HepG2 (cell line): ENCODE results near the gene DNALI1. TPM values are rescaled to one million over a fixed set of nuclear protein-coding genes. Genes with fewer than 3 reads are reported as not detected.

ENCODE experiments used
- ARID2 ChIP-seq: sonication (generic); formaldehyde crosslinking; IDR thresholded peaks from 2 replicates; pipeline ENCODE4 v1.8.1; 2022; ENCODE audit warnings: mild to moderate bottlenecking, missing genetic modification reagents, borderline replicate concordance
- ATM ChIP-seq: fragments of 450-650 bp; IDR thresholded peaks from 2 replicates; pipeline ENCODE4 v1.7.1; 2017; ENCODE audit warnings: mild to moderate bottlenecking, borderline replicate concordance
- CC2D1A ChIP-seq: sonication (generic); formaldehyde crosslinking; IDR thresholded peaks from 2 replicates; pipeline ENCODE4 v1.8.1; 2023; ENCODE audit warnings: mild to moderate bottlenecking, missing genetic modification reagents
- CCAR2 ChIP-seq: fragments of 200-400 bp; formaldehyde crosslinking; optimal IDR thresholded peaks from 2 replicates; pipeline ENCODE3; 2018; ENCODE audit warnings: low read depth, mild to moderate bottlenecking, low read length, moderate library complexity
- CEBPG ChIP-seq: IDR thresholded peaks from 2 replicates; pipeline ENCODE4 v1.6.1; 2016
- CREM ChIP-seq, 2 experiments: sonication (generic) in 1 of 2; formaldehyde crosslinking in 1 of 2; IDR thresholded peaks; 2 replicates each; pipeline versions ENCODE4 v1.4.0 to v1.6.1; 2016 to 2020; ENCODE audit warnings: antibody characterized with exemption in 1 of 2, mild to moderate bottlenecking in 1 of 2, missing genetic modification reagents in 1 of 2
- ELF3 ChIP-seq: IDR thresholded peaks from 2 replicates; pipeline ENCODE4 v1.6.1; 2016; ENCODE audit warnings: missing genetic modification reagents, missing compliant biosample characterization
- FOSL2 ChIP-seq: sonication (generic); formaldehyde crosslinking; IDR thresholded peaks from 2 replicates; pipeline ENCODE4 v1.4.0; 2020; ENCODE audit warnings: missing genetic modification reagents
- HCFC1 ChIP-seq: fragments of 150-350 bp; IDR thresholded peaks from 2 replicates; pipeline ENCODE4 v1.6.1; 2014; ENCODE audit warnings: low read depth, low read length
- HOXD1 ChIP-seq: sonication (generic); formaldehyde crosslinking; IDR thresholded peaks from 2 replicates; pipeline ENCODE4 v1.5.0; 2020; ENCODE audit warnings: missing genetic modification reagents
- TSC22D2 ChIP-seq: sonication (generic); formaldehyde crosslinking; IDR thresholded peaks from 2 replicates; pipeline ENCODE4 v1.5.1; 2020; ENCODE audit warnings: missing genetic modification reagents, mild to moderate bottlenecking, borderline replicate concordance
- ZNF101 ChIP-seq: sonication (generic); formaldehyde crosslinking; IDR thresholded peaks from 2 replicates; pipeline ENCODE4 v1.4.0; 2020; ENCODE audit warnings: mild to moderate bottlenecking, low read depth, missing genetic modification reagents, borderline replicate concordance
- ZNF121 ChIP-seq: sonication (generic); formaldehyde crosslinking; IDR thresholded peaks from 2 replicates; pipeline ENCODE4 v1.5.0; 2020; ENCODE audit warnings: mild to moderate bottlenecking, missing genetic modification reagents
- ZNF446 ChIP-seq: sonication (generic); formaldehyde crosslinking; IDR thresholded peaks from 2 replicates; pipeline ENCODE4 v1.5.0; 2020; ENCODE audit warnings: mild to moderate bottlenecking, missing genetic modification reagents
- ZNF460 ChIP-seq: sonication (generic); formaldehyde crosslinking; IDR thresholded peaks from 2 replicates; pipeline ENCODE4 v1.5.1; 2020; ENCODE audit warnings: missing genetic modification reagents, mild to moderate bottlenecking, borderline replicate concordance
- ZZZ3 ChIP-seq: sonication (generic); formaldehyde crosslinking; IDR thresholded peaks from 2 replicates; pipeline ENCODE4 v1.4.0; 2020; ENCODE audit warnings: missing genetic modification reagents, mild to moderate bottlenecking, borderline replicate concordance
- polyA plus RNA-seq, 8 experiments: library from polyadenylated mRNA; depleted of rRNA in 3 of 8; stranded (reverse) in 7 of 8; unstranded in 1 of 8; fragments of >200 nt; fragmentation: Illumina TruSeq in 4 of 8; extraction: Trizol in 4 of 8; gene quantifications; 2 replicates each; pipeline versions ENCODE4 v1.2.1 to v1.2.3, GENCODE V29; 2011 to 2016; ENCODE audit warnings: low read depth in 4 of 8, missing spikeins in 1 of 8, mixed read lengths in 1 of 8; ENCODE audit not compliant: insufficient read depth in 1 of 8
- total RNA-seq, 5 experiments: library from RNA; depleted of rRNA; stranded (reverse); fragments of >200 nt; fragmentation: Illumina TruSeq; extraction: Trizol; gene quantifications; 2 replicates each; pipeline ENCODE4 v1.2.3, GENCODE V29; 2016; ENCODE audit warnings: low read depth in 1 of 5
- TF ChIP-seq, protein P1 (sequence below): sonication (generic); formaldehyde crosslinking; IDR thresholded peaks from 2 replicates; pipeline ENCODE4 v1.5.1; 2020; ENCODE audit warnings: mild to moderate bottlenecking, missing genetic modification reagents, borderline replicate concordance
- TF ChIP-seq, protein P2 (sequence below): fragments of 450-650 bp; IDR thresholded peaks from 2 replicates; pipeline ENCODE4 v1.6.1; 2017; ENCODE audit warnings: mild to moderate bottlenecking

Gene DNALI1
- total and polyA plus RNA-seq, 2 of the 13 experiments (the other 11 are each of a cell fraction or from before 2014, with no cell fraction given), result 0.42 to 0.70 TPM

- no peak for TF ChIP-seq ZNF101 (CRISPR knock-in tag)
- TF ChIP-seq CEBPG (CRISPR knock-in tag), result no peak
- TF ChIP-seq CREM (IDR thresholded peaks at IDR 0.05), result peak; percentile 93
- peak; percentile 49; the same call in 1 of the 2 replicates for TF ChIP-seq CREM (CRISPR knock-in tag; IDR thresholded peaks at IDR 0.05)
- TF ChIP-seq FOSL2 (CRISPR knock-in tag), result peak; percentile 37; the same call in 1 of the 2 replicates
- no peak for TF ChIP-seq ARID2 (CRISPR knock-in tag)
- peak; percentile 31; the same call in 1 of the 2 replicates for TF ChIP-seq ELF3 (CRISPR knock-in tag)
- TF ChIP-seq CCAR2, result no peak
- TF ChIP-seq TSC22D2 (CRISPR knock-in tag), result 0 out of 2 replicates have a peak, but pooled peaks have one; percentile 48
- TF ChIP-seq ZZZ3, result peak; percentile 47; the same call in 1 of the 2 replicates
- TF ChIP-seq, protein P1, sequence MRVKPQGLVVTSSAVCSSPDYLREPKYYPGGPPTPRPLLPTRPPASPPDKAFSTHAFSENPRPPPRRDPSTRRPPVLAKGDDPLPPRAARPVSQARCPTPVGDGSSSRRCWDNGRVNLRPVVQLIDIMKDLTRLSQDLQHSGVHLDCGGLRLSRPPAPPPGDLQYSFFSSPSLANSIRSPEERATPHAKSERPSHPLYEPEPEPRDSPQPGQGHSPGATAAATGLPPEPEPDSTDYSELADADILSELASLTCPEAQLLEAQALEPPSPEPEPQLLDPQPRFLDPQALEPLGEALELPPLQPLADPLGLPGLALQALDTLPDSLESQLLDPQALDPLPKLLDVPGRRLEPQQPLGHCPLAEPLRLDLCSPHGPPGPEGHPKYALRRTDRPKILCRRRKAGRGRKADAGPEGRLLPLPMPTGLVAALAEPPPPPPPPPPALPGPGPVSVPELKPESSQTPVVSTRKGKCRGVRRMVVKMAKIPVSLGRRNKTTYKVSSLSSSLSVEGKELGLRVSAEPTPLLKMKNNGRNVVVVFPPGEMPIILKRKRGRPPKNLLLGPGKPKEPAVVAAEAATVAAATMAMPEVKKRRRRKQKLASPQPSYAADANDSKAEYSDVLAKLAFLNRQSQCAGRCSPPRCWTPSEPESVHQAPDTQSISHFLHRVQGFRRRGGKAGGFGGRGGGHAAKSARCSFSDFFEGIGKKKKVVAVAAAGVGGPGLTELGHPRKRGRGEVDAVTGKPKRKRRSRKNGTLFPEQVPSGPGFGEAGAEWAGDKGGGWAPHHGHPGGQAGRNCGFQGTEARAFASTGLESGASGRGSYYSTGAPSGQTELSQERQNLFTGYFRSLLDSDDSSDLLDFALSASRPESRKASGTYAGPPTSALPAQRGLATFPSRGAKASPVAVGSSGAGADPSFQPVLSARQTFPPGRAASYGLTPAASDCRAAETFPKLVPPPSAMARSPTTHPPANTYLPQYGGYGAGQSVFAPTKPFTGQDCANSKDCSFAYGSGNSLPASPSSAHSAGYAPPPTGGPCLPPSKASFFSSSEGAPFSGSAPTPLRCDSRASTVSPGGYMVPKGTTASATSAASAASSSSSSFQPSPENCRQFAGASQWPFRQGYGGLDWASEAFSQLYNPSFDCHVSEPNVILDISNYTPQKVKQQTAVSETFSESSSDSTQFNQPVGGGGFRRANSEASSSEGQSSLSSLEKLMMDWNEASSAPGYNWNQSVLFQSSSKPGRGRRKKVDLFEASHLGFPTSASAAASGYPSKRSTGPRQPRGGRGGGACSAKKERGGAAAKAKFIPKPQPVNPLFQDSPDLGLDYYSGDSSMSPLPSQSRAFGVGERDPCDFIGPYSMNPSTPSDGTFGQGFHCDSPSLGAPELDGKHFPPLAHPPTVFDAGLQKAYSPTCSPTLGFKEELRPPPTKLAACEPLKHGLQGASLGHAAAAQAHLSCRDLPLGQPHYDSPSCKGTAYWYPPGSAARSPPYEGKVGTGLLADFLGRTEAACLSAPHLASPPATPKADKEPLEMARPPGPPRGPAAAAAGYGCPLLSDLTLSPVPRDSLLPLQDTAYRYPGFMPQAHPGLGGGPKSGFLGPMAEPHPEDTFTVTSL, result no peak
- no peak for TF ChIP-seq HOXD1
- TF ChIP-seq ATM, result no peak
- TF ChIP-seq ZNF446 (CRISPR knock-in tag), result no peak
- TF ChIP-seq, protein P2, sequence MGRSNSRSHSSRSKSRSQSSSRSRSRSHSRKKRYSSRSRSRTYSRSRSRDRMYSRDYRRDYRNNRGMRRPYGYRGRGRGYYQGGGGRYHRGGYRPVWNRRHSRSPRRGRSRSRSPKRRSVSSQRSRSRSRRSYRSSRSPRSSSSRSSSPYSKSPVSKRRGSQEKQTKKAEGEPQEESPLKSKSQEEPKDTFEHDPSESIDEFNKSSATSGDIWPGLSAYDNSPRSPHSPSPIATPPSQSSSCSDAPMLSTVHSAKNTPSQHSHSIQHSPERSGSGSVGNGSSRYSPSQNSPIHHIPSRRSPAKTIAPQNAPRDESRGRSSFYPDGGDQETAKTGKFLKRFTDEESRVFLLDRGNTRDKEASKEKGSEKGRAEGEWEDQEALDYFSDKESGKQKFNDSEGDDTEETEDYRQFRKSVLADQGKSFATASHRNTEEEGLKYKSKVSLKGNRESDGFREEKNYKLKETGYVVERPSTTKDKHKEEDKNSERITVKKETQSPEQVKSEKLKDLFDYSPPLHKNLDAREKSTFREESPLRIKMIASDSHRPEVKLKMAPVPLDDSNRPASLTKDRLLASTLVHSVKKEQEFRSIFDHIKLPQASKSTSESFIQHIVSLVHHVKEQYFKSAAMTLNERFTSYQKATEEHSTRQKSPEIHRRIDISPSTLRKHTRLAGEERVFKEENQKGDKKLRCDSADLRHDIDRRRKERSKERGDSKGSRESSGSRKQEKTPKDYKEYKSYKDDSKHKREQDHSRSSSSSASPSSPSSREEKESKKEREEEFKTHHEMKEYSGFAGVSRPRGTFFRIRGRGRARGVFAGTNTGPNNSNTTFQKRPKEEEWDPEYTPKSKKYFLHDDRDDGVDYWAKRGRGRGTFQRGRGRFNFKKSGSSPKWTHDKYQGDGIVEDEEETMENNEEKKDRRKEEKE, result no peak
- TF ChIP-seq CC2D1A (CRISPR knock-in tag), result no peak
- TF ChIP-seq ZNF121 (CRISPR knock-in tag), result no peak
- no peak for TF ChIP-seq ZNF460 (CRISPR knock-in tag)
- peak; percentile 50; the same call in 1 of the 2 replicates for TF ChIP-seq HCFC1
Observed at GRCh38 chr1:37595440-37596181, 38.9 kb downstream of the DNALI1 start, which contains the start of gene GNL2 (continued).
